ENCODE results near the gene SLC5A10. TPM values are rescaled to one million over a fixed set of nuclear protein-coding genes. Genes with fewer than 3 reads are reported as not detected.

Gene SLC5A10
- total and polyA plus RNA-seq, 2 experiments from 2014 or later, result 0.10 TPM; not detected in 1

GRCh38 chr17:18925187-18925586 lies 26.8 kb upstream of the SLC5A10 start:
- no peaks in the 10 kb centered on the region for H3K9me3 Mint-ChIP-seq
- Histone ChIP-seq H3F3A (replicated peaks; ENCODE audit: low read depth) (0 out of 2 replicates have a peak, but pooled peaks cover 3% of the 10 kb centered on the region), H3K9me2 (ENCODE audit: insufficient read depth) (no peaks in the 10 kb centered on the region), H3K36me3 (ENCODE audit: insufficient read depth) (no peaks in the 10 kb centered on the region; the same call in 1 of the 2 replicates), H3K4me2 (no peak overlapping the region), H3K4me3 (no peak overlapping the region), H4K20me1 (replicated peaks; ENCODE audit: insufficient read depth) (peaks cover 4% of the 10 kb centered on the region), H3K27me3 (ENCODE audit: insufficient read depth) (no peaks in the 10 kb centered on the region), H3K27ac (ENCODE audit: low read depth) (no peak overlapping the region), H3K4me1 (ENCODE audit: insufficient read depth) (peaks cover 6% of the 10 kb centered on the region; the same call in 1 of the 2 replicates), H3K79me2 (replicated peaks; ENCODE audit: insufficient read depth) (peaks cover 19% of the 10 kb centered on the region), H2AFZ (no peak overlapping the region)
- TF ChIP-seq NANOG (IDR thresholded peaks at IDR 0.05; ENCODE audit: borderline replicate concordance) (no peak), ZNF114 (CRISPR knock-in tag; IDR thresholded peaks at IDR 0.05) (no peak), CTCF (conservative IDR thresholded peaks at IDR 0.05; ENCODE audit: low read depth in 2 of 2) (no peak), STAT1 (IDR thresholded peaks at IDR 0.05; ENCODE audit: unreplicated experiment) (no peak), CREB1 (CRISPR knock-in tag; IDR thresholded peaks at IDR 0.05; ENCODE audit: low read depth) (no peak), JUNB (IDR thresholded peaks at IDR 0.05; ENCODE audit: unreplicated experiment) (no peak), EZH2phosphoT487 (IDR thresholded peaks at IDR 0.05; ENCODE audit: unreplicated experiment) (no peak), ZNF462 (CRISPR knock-in tag; IDR thresholded peaks at IDR 0.05) (no peak), ZNF331 (CRISPR knock-in tag; IDR thresholded peaks at IDR 0.05; ENCODE audit: low read depth) (no peak), POLR2AphosphoS5 (IDR thresholded peaks at IDR 0.05; ENCODE audit: low read depth) (no peak), ETS1 (IDR thresholded peaks at IDR 0.05) (no peak), EZH2 (IDR thresholded peaks at IDR 0.05; ENCODE audit: low read depth, unreplicated experiment) (no peak), REST (IDR thresholded peaks at IDR 0.05; ENCODE audit: unreplicated experiment) (no peak)
- H3K4me1 Mint-ChIP-seq, result peaks cover 5% of the 10 kb centered on the region; the same call in 2 of the 3 replicates
- no peaks in the 10 kb centered on the region for H3K27me3 Mint-ChIP-seq (ENCODE audit: insufficient read depth, low read depth, poor library complexity)
- peaks cover 42% of the 10 kb centered on the region for H3K36me3 Mint-ChIP-seq (ENCODE audit: low read depth)
- H3K4me3 Mint-ChIP-seq, result no peak overlapping the region
- no peak overlapping the region for H3K27ac Mint-ChIP-seq
- DNase-seq (ENCODE audit: low spot score) (no peak), ATAC-seq (no peak)

All from GM23338 (cell line).